ENCODE data around the gene SDHB.

- no peak for TF ChIP-seq CTCF (conservative IDR thresholded peaks at IDR 0.05 in 1 of 2, IDR thresholded peaks at IDR 0.05 in 1 of 2; ENCODE audit: extremely low read depth in 1 of 2, insufficient read depth in 1 of 2, low read depth in 1 of 2, low read length in 2 of 2)
- TF ChIP-seq EZH2 (IDR thresholded peaks at IDR 0.05; ENCODE audit: borderline replicate concordance, low read length), result no peak
Measured at GRCh38 chr1:16986113-16986512, 67.7 kb downstream of the SDHB start.
